Measurements from ENCODE around the gene ETV1. TPM values are rescaled to one million over a fixed set of nuclear protein-coding genes. Genes with fewer than 3 reads are reported as not detected.

Gene ETV1
- total RNA-seq, 2 experiments from 2014 or later = not detected

GRCh38 chr7:13979671-13980435 is 9.6 kb downstream of the ETV1 start:
- Mint-ChIP-seq H3K36me3 (ENCODE audit: low read depth) (no peaks in the 10 kb centered on the region), H3K27ac (no peak overlapping the region), H3K9me3 (no peaks in the 10 kb centered on the region), H3K4me1 (ENCODE audit: low read depth) (no peaks in the 10 kb centered on the region), H3K27me3 (peaks cover 17% of the 10 kb centered on the region), H3K4me3 (no peak overlapping the region)
- ChIA-PET CTCF (interaction anchor here (0.8 kb wide), 1 partner anchor 9 kb away, joined by 3 read pairs; no protein-coding TSS in a partner anchor), POLR2A (no interaction called here)
- intact Hi-C loops (cut with DNase I, micrococcal nuclease) = no loop called here
- Histone ChIP-seq H3K9me3 (ENCODE audit: control insufficient read depth in 1 of 2, insufficient read depth in 1 of 2, low read length in 2 of 2) (no peaks in the 10 kb centered on the region), H3K4me1 (ENCODE audit: insufficient read depth, low read length) (no peaks in the 10 kb centered on the region), H3K4me3 (ENCODE audit: low read length) (no peak overlapping the region), H3K27ac (ENCODE audit: low read depth in 1 of 2, low read length in 2 of 2) (no peak overlapping the region), H3K36me3 (ENCODE audit: insufficient read depth, low read length) (no peaks in the 10 kb centered on the region), H3K27me3 (ENCODE audit: control insufficient read depth in 1 of 2, insufficient read depth in 2 of 2, low read length in 2 of 2) (no peaks in the 10 kb centered on the region)
- ATAC-seq (ENCODE audit: poor library complexity) (no peak), DNase-seq (no peak)
- TF ChIP-seq CTCF (IDR thresholded peaks at IDR 0.05) = no peak

GRCh38 chr7:13976594-13976993 is 12.9 kb downstream of the ETV1 start:
- ChIA-PET CTCF (no interaction called here), POLR2A (no interaction called here)
- H3K4me3 Mint-ChIP-seq = no peak overlapping the region

GRCh38 chr7:13965077-13965476 is 24.4 kb downstream of the ETV1 start:
- Mint-ChIP-seq H3K27ac (no peak overlapping the region), H3K27me3 (no peaks in the 10 kb centered on the region), H3K36me3 (ENCODE audit: low read depth) (no peaks in the 10 kb centered on the region), H3K4me1 (ENCODE audit: low read depth) (no peaks in the 10 kb centered on the region), H3K9me3 (no peaks in the 10 kb centered on the region), H3K4me3 (no peak overlapping the region)
- intact Hi-C loops (cut with DNase I, micrococcal nuclease) = no loop called here
- H3K36me3 ChIP-seq (ENCODE audit: insufficient read depth, low read length) = no peaks in the 10 kb centered on the region
- ATAC-seq (ENCODE audit: poor library complexity) = no peak
- no peak overlapping the region for H3K27ac ChIP-seq (ENCODE audit: low read depth in 1 of 2, low read length in 2 of 2)
- CTCF ChIA-PET = no interaction called here
- no peaks in the 10 kb centered on the region for H3K4me1 ChIP-seq (ENCODE audit: insufficient read depth, low read length)
- DNase-seq = no peak
- H3K4me3 ChIP-seq (ENCODE audit: low read length) = no peak overlapping the region
- TF ChIP-seq CTCF (IDR thresholded peaks at IDR 0.05) = no peak
- H3K27me3 ChIP-seq (ENCODE audit: control insufficient read depth in 1 of 2, insufficient read depth in 2 of 2, low read length in 2 of 2) = no peaks in the 10 kb centered on the region
- no peaks in the 10 kb centered on the region for H3K9me3 ChIP-seq (ENCODE audit: control insufficient read depth in 1 of 2, insufficient read depth in 1 of 2, low read length in 2 of 2)
- POLR2A ChIA-PET = no interaction called here

More at GRCh38 chr7:13976594-13976993, 12.9 kb downstream of the ETV1 start:
- no peaks in the 10 kb centered on the region for H3K4me1 Mint-ChIP-seq (ENCODE audit: low read depth)
- H3K27ac Mint-ChIP-seq = no peak overlapping the region
- H3K36me3 Mint-ChIP-seq (ENCODE audit: low read depth) = no peaks in the 10 kb centered on the region
- no peak for TF ChIP-seq CTCF (IDR thresholded peaks at IDR 0.05)
- Histone ChIP-seq H3K9me3 (ENCODE audit: control insufficient read depth in 1 of 2, insufficient read depth in 1 of 2, low read length in 2 of 2) (no peaks in the 10 kb centered on the region), H3K27me3 (ENCODE audit: control insufficient read depth in 1 of 2, insufficient read depth in 2 of 2, low read length in 2 of 2) (no peaks in the 10 kb centered on the region), H3K27ac (ENCODE audit: low read depth in 1 of 2, low read length in 2 of 2) (no peak overlapping the region), H3K4me1 (ENCODE audit: insufficient read depth, low read length) (no peaks in the 10 kb centered on the region), H3K36me3 (ENCODE audit: insufficient read depth, low read length) (no peaks in the 10 kb centered on the region), H3K4me3 (ENCODE audit: low read length) (no peak overlapping the region)
- intact Hi-C loops (cut with DNase I, micrococcal nuclease) = no loop called here
- H3K9me3 Mint-ChIP-seq = peaks cover 4% of the 10 kb centered on the region
- DNase-seq (no peak), ATAC-seq (ENCODE audit: poor library complexity) (no peak)
- H3K27me3 Mint-ChIP-seq = peaks cover 12% of the 10 kb centered on the region
